Stimulated activated CD8-positive, alpha-beta memory T cell treated with anti-CD3 and anti-CD28 coated beads, Interleukin-15, amount 100 ng/mL, for 24 hours (primary cell): ENCODE measurements around the gene TGFBR3L.

Experiments used
- DNase-seq: peaks from one replicate; pipeline ENCODE4 v3.0.0-alpha.2; 2020; ENCODE audit warnings: low read depth

TGFBR3L gene

GRCh38 chr19:7904074-7905020 lies 10.3 kb upstream of the TGFBR3L start:
- no peak for DNase-seq

- DNase-seq, result no peak
Measured at GRCh38 chr19:7905268-7905667, 9.4 kb upstream of the TGFBR3L start.

GRCh38 chr19:7905859-7906258 lies 8.8 kb upstream of the TGFBR3L start:
- DNase-seq, result no peak

- no peak for DNase-seq
Measured at GRCh38 chr19:7907122-7907521, 7.5 kb upstream of the TGFBR3L start.

GRCh38 chr19:7907544-7907943 lies 7.1 kb upstream of the TGFBR3L start:
- no peak for DNase-seq

GRCh38 chr19:7908078-7908699 lies 6.4 kb upstream of the TGFBR3L start:
- no peak for DNase-seq

GRCh38 chr19:7908742-7909461 lies 5.7 kb upstream of the TGFBR3L start:
- DNase-seq, result no peak

- no peak for DNase-seq
Measured at GRCh38 chr19:7909471-7910067, 5.1 kb upstream of the TGFBR3L start.

- DNase-seq, result no peak
Measured at GRCh38 chr19:7910321-7911161, 4.1 kb upstream of the TGFBR3L start.

GRCh38 chr19:7911508-7912143 lies 3.0 kb upstream of the TGFBR3L start:
- DNase-seq, result no peak

GRCh38 chr19:7912144-7912696 lies 2.4 kb upstream of the TGFBR3L start:
- no peak for DNase-seq

- no peak for DNase-seq
Measured at GRCh38 chr19:7912697-7913564, 1.7 kb upstream of the TGFBR3L start.

GRCh38 chr19:7913652-7914051 lies 978 bp upstream of the TGFBR3L start:
- DNase-seq, result no peak

- no peak for DNase-seq
Measured at GRCh38 chr19:7914099-7914498, 531 bp upstream of the TGFBR3L start.

GRCh38 chr19:7915250-7916102 lies 846 bp downstream of the TGFBR3L start:
- DNase-seq, result no peak

GRCh38 chr19:7916103-7916954 lies 1.7 kb downstream of the TGFBR3L start:
- no peak for DNase-seq

GRCh38 chr19:7916955-7917266 lies 2.3 kb downstream of the TGFBR3L start:
- no peak for DNase-seq
